ENCODE measurements around the gene DPH6.

DNA sequence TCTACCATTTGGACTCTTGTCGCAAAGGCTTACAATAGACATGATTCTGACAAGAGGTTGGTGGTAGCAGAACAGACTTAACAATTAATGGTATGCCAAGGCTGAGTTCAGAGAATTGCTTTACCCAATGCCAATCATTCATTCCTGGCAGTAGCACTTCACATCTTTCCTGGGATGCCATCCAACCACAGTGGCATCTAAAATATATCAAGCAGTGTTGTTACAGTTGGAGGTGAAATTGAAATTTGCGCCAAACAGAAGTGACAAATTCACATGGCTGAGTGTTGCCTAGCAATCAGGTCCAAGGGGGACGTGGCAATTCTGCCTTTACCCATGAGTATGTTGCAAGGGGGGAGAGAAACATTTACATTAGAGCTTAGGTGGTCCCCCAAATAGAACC, 21.0 kb upstream of the DPH6 start:
- TF ChIP-seq, protein P1, sequence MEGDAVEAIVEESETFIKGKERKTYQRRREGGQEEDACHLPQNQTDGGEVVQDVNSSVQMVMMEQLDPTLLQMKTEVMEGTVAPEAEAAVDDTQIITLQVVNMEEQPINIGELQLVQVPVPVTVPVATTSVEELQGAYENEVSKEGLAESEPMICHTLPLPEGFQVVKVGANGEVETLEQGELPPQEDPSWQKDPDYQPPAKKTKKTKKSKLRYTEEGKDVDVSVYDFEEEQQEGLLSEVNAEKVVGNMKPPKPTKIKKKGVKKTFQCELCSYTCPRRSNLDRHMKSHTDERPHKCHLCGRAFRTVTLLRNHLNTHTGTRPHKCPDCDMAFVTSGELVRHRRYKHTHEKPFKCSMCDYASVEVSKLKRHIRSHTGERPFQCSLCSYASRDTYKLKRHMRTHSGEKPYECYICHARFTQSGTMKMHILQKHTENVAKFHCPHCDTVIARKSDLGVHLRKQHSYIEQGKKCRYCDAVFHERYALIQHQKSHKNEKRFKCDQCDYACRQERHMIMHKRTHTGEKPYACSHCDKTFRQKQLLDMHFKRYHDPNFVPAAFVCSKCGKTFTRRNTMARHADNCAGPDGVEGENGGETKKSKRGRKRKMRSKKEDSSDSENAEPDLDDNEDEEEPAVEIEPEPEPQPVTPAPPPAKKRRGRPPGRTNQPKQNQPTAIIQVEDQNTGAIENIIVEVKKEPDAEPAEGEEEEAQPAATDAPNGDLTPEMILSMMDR (IDR thresholded peaks at IDR 0.05): no peak
- TF ChIP-seq TFCP2L1 (CRISPR knock-in tag; IDR thresholded peaks at IDR 0.05) (no peak), RFX5 (IDR thresholded peaks at IDR 0.05) (no peak), POLR2A (IDR thresholded peaks at IDR 0.05; ENCODE audit: low read length) (no peak), RAD21 (conservative IDR thresholded peaks at IDR 0.05 in 1 of 2, IDR thresholded peaks at IDR 0.05 in 1 of 2) (no peak), JUNB (IDR thresholded peaks at IDR 0.05) (no peak), EP300 (IDR thresholded peaks at IDR 0.05) (no peak), KDM1A (IDR thresholded peaks at IDR 0.05; ENCODE audit: low read depth) (no peak), CHD4 (IDR thresholded peaks at IDR 0.05; ENCODE audit: borderline replicate concordance) (no peak), BHLHE40 (IDR thresholded peaks at IDR 0.05; ENCODE audit: low read depth, low read length) (no peak), ZFP36 (IDR thresholded peaks at IDR 0.05; ENCODE audit: borderline replicate concordance, partially characterized antibody) (no peak), EHMT2 (IDR thresholded peaks at IDR 0.05; ENCODE audit: low read depth) (no peak)

Data from A549 (cell line).